WTC11 (cell line): ENCODE results near the gene NAV2. TPM values are rescaled to one million over a fixed set of nuclear protein-coding genes. Genes with fewer than 3 reads are reported as not detected.

Experiments
- ATAC-seq: fragments of 200-7000 bp; cut with Tn5 transposase; 2 replicates; pipeline ENCODE4 v1.10.0; 2021; ENCODE audit warnings: mild to moderate bottlenecking, moderate library complexity
- CTCF ChIA-PET: fragments of 300-600 bp; sonication (Branson Sonifier 250); formaldehyde crosslinking; loops from one replicate; lab custom pipeline; 2021; ENCODE audit warnings: antibody characterized with exemption; lab: Charles Lee
- POLR2A ChIA-PET: fragments of 350-600 bp; sonication (Branson Sonifier 250); formaldehyde crosslinking; loops from one replicate; lab custom pipeline; 2021; ENCODE audit warnings: antibody characterized with exemption; lab: Charles Lee
- DNase-seq: peaks from one replicate; pipeline ENCODE4 v3.0.0; 2021; ENCODE audit warnings: low spot score
- H3K27ac Mint-ChIP-seq: 2 replicates; pipeline ENCODE4 v1.8.0; 2021; ENCODE audit warnings: mixed read lengths
- H3K27me3 Mint-ChIP-seq: 2 replicates; pipeline ENCODE4 v1.8.0; 2021; ENCODE audit warnings: low read depth, mild to moderate bottlenecking, moderate library complexity, mixed read lengths
- H3K36me3 Mint-ChIP-seq: 2 replicates; pipeline ENCODE4 v1.8.0; 2021; ENCODE audit warnings: mixed read lengths
- H3K4me1 Mint-ChIP-seq: 2 replicates; pipeline ENCODE4 v1.8.0; 2022; ENCODE audit warnings: mixed read lengths
- H3K4me3 Mint-ChIP-seq: 2 replicates; pipeline ENCODE4 v1.8.0; 2021; ENCODE audit warnings: mild to moderate bottlenecking, moderate library complexity, mixed read lengths
- H3K9me3 Mint-ChIP-seq: 2 replicates; pipeline ENCODE4 v1.8.0; 2021; ENCODE audit warnings: mixed read lengths
- CREM ChIP-seq: sonication (generic); formaldehyde crosslinking; IDR thresholded peaks from 2 replicates; pipeline ENCODE4 v1.8.1; 2022; ENCODE audit warnings: mild to moderate bottlenecking, missing genetic modification reagents, moderate library complexity
- EMX1 ChIP-seq: fragments of 250-450 bp; sonication (Bioruptor Pico); IDR thresholded peaks from 2 replicates; pipeline ENCODE4 v1.8.0; 2021; ENCODE audit warnings: mild to moderate bottlenecking
- ESRRA ChIP-seq: sonication (generic); formaldehyde crosslinking; IDR thresholded peaks from 2 replicates; pipeline ENCODE4 v1.8.1; 2022; ENCODE audit warnings: mild to moderate bottlenecking, missing genetic modification reagents, borderline replicate concordance
- ETV6 ChIP-seq: sonication (generic); formaldehyde crosslinking; IDR thresholded peaks from 2 replicates; pipeline ENCODE4 v1.8.1; 2022; ENCODE audit warnings: mild to moderate bottlenecking, missing genetic modification reagents
- JAZF1 ChIP-seq: fragments of 250-450 bp; sonication (Bioruptor Pico); IDR thresholded peaks from 2 replicates; pipeline ENCODE4 v1.9.0; 2021; ENCODE audit warnings: moderate library complexity, mild to moderate bottlenecking, inconsistent platforms
- JUN ChIP-seq: sonication (generic); formaldehyde crosslinking; IDR thresholded peaks from 2 replicates; pipeline ENCODE4 v1.8.0; 2023; ENCODE audit warnings: mild to moderate bottlenecking, missing genetic modification reagents
- NFATC4 ChIP-seq: fragments of 250-450 bp; sonication (Bioruptor Pico); IDR thresholded peaks from 2 replicates; pipeline ENCODE4 v1.9.0; 2021; ENCODE audit warnings: mild to moderate bottlenecking
- NFYB ChIP-seq: sonication (generic); formaldehyde crosslinking; conservative IDR thresholded peaks from 2 replicates; pipeline ENCODE4 v1.8.0; 2022; ENCODE audit warnings: low read depth, missing genetic modification reagents
- PRRX2 ChIP-seq: fragments of 250-450 bp; sonication (Bioruptor Pico); IDR thresholded peaks from 2 replicates; pipeline ENCODE4 v1.8.0; 2021; ENCODE audit warnings: mild to moderate bottlenecking
- RELA ChIP-seq: sonication (generic); formaldehyde crosslinking; IDR thresholded peaks from 2 replicates; pipeline ENCODE4 v1.8.1; 2022; ENCODE audit warnings: missing genetic modification reagents, mild to moderate bottlenecking, borderline replicate concordance
- SMAD3 ChIP-seq: sonication (generic); formaldehyde crosslinking; IDR thresholded peaks from 2 replicates; pipeline ENCODE4 v1.8.0; 2022; ENCODE audit warnings: missing genetic modification reagents, mild to moderate bottlenecking, borderline replicate concordance
- SMAD4 ChIP-seq: sonication (generic); formaldehyde crosslinking; IDR thresholded peaks from 2 replicates; pipeline ENCODE4 v1.8.0; 2022; ENCODE audit warnings: mild to moderate bottlenecking, missing genetic modification reagents
- TP53 ChIP-seq: sonication (generic); formaldehyde crosslinking; IDR thresholded peaks from 2 replicates; pipeline ENCODE4 v1.8.1; 2023; ENCODE audit warnings: mild to moderate bottlenecking, missing genetic modification reagents
- ZBTB21 ChIP-seq: sonication (generic); formaldehyde crosslinking; IDR thresholded peaks from 2 replicates; pipeline ENCODE4 v1.8.1; 2023; ENCODE audit warnings: mild to moderate bottlenecking, missing genetic modification reagents, borderline replicate concordance
- ZNF416 ChIP-seq: fragments of 250-450 bp; sonication (Bioruptor Pico); IDR thresholded peaks from 2 replicates; pipeline ENCODE4 v1.9.0; 2021; ENCODE audit warnings: mild to moderate bottlenecking, inconsistent platforms
- ZNF423 ChIP-seq: fragments of 250-450 bp; sonication (Bioruptor Pico); IDR thresholded peaks from 2 replicates; pipeline ENCODE4 v2.1.2; 2022; ENCODE audit warnings: mild to moderate bottlenecking, moderate library complexity
- ZNF671 ChIP-seq: fragments of 250-450 bp; sonication (Bioruptor Pico); IDR thresholded peaks from 2 replicates; pipeline ENCODE4 v1.8.0; 2021; ENCODE audit warnings: mild to moderate bottlenecking
- ZSCAN18 ChIP-seq: fragments of 250-450 bp; sonication (Bioruptor Pico); IDR thresholded peaks from 2 replicates; pipeline ENCODE4 v2.1.2; 2022; ENCODE audit warnings: mild to moderate bottlenecking, moderate library complexity
- total RNA-seq: library from RNA; stranded (reverse); gene quantifications from 3 replicates; pipeline ENCODE4 v1.2.3, GENCODE V29; 2021
- TF ChIP-seq, protein P1 (sequence below): fragments of 250-450 bp; sonication (Bioruptor Pico); IDR thresholded peaks from 2 replicates; pipeline ENCODE4 v1.8.0; 2021; ENCODE audit warnings: mild to moderate bottlenecking
- TF ChIP-seq, protein P2 (sequence below): sonication (generic); formaldehyde crosslinking; IDR thresholded peaks from 2 replicates; pipeline ENCODE4 v1.8.1; 2023; ENCODE audit warnings: mild to moderate bottlenecking, missing genetic modification reagents
- TF ChIP-seq, protein P3 (sequence below): sonication (generic); formaldehyde crosslinking; IDR thresholded peaks from 2 replicates; pipeline ENCODE4 v1.8.1; 2023; ENCODE audit warnings: mild to moderate bottlenecking, missing genetic modification reagents, borderline replicate concordance
- TF ChIP-seq, protein P4 (sequence below): sonication (generic); formaldehyde crosslinking; IDR thresholded peaks from 2 replicates; pipeline ENCODE4 v1.8.1; 2023; ENCODE audit warnings: mild to moderate bottlenecking, moderate library complexity, missing genetic modification reagents
- TF ChIP-seq, protein P5 (sequence below): sonication (generic); formaldehyde crosslinking; IDR thresholded peaks from 2 replicates; pipeline ENCODE4 v1.8.1; 2023; ENCODE audit warnings: mild to moderate bottlenecking, missing genetic modification reagents, moderate library complexity

The NAV2 gene
- total RNA-seq, 1 experiment from 2014 or later, result 42.8 TPM

GRCh38 chr11:20102397-20102796 lies 389.8 kb downstream of the NAV2 start:
- Mint-ChIP-seq H3K27ac (no peak overlapping the region), H3K27me3 (no peaks in the 10 kb centered on the region), H3K9me3 (no peaks in the 10 kb centered on the region), H3K36me3 (peaks cover 69% of the 10 kb centered on the region), H3K4me1 (no peaks in the 10 kb centered on the region; the same call in 1 of the 2 replicates), H3K4me3 (no peak overlapping the region)
- CTCF ChIA-PET, result no interaction called here
- POLR2A ChIA-PET, result no interaction called here
- TF ChIP-seq, protein P1, sequence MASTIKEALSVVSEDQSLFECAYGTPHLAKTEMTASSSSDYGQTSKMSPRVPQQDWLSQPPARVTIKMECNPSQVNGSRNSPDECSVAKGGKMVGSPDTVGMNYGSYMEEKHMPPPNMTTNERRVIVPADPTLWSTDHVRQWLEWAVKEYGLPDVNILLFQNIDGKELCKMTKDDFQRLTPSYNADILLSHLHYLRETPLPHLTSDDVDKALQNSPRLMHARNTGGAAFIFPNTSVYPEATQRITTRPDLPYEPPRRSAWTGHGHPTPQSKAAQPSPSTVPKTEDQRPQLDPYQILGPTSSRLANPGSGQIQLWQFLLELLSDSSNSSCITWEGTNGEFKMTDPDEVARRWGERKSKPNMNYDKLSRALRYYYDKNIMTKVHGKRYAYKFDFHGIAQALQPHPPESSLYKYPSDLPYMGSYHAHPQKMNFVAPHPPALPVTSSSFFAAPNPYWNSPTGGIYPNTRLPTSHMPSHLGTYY (CRISPR knock-in tag), result no peak
- TF ChIP-seq JAZF1 (CRISPR knock-in tag) (no peak), ZSCAN18 (no peak), ZBTB21 (CRISPR knock-in tag) (no peak)
- TF ChIP-seq, protein P2, sequence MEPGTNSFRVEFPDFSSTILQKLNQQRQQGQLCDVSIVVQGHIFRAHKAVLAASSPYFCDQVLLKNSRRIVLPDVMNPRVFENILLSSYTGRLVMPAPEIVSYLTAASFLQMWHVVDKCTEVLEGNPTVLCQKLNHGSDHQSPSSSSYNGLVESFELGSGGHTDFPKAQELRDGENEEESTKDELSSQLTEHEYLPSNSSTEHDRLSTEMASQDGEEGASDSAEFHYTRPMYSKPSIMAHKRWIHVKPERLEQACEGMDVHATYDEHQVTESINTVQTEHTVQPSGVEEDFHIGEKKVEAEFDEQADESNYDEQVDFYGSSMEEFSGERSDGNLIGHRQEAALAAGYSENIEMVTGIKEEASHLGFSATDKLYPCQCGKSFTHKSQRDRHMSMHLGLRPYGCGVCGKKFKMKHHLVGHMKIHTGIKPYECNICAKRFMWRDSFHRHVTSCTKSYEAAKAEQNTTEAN (CRISPR knock-in tag), result no peak
- no peak for ATAC-seq
- DNase-seq, result no peak

DNA sequence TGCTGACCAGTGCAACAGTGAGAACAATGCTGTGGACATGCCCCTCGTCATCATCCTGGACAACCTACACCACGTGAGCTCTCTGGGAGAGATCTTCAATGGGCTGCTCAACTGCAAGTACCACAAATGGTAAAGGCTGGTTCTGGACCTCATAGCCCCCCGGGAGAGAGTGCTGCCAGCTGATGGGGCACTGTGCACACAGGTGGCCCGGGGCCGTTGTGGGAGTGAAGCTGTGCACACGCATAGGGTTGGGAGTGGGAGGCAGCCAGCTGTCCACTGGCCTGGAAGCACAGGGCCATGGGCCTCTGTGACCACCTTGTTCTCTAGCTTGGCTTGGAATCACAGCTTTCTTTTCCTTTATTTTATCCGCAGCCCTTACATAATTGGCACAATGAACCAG lies 390.6 kb downstream of the NAV2 start:
- Mint-ChIP-seq H3K27ac (no peak overlapping the region), H3K27me3 (no peaks in the 10 kb centered on the region)

DNA sequence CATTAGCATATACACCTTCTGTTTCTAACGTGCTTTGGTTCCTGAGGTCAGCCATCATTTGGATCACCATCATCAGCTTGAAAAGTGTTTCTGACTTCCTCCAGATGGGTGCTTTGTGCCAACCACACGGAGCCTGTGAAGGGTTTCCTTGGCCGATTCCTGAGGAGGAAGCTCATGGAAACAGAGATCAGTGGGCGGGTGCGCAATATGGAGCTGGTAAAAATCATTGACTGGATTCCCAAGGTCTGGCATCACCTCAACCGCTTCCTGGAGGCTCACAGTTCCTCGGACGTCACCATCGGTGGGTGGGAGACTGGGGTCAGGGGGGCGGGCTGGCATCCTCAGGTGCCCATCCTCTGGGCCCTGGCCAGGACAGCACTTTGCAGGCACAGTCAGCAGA lies 392.8 kb downstream of the NAV2 start:
- H3K27ac Mint-ChIP-seq, result no peak overlapping the region
- TF ChIP-seq NFATC4 (CRISPR knock-in tag), result no peak
- TF ChIP-seq SMAD4 (CRISPR knock-in tag), result no peak
- no peak for TF ChIP-seq TP53 (CRISPR knock-in tag)
- TF ChIP-seq ZNF416 (CRISPR knock-in tag), result no peak
- TF ChIP-seq, protein P3, sequence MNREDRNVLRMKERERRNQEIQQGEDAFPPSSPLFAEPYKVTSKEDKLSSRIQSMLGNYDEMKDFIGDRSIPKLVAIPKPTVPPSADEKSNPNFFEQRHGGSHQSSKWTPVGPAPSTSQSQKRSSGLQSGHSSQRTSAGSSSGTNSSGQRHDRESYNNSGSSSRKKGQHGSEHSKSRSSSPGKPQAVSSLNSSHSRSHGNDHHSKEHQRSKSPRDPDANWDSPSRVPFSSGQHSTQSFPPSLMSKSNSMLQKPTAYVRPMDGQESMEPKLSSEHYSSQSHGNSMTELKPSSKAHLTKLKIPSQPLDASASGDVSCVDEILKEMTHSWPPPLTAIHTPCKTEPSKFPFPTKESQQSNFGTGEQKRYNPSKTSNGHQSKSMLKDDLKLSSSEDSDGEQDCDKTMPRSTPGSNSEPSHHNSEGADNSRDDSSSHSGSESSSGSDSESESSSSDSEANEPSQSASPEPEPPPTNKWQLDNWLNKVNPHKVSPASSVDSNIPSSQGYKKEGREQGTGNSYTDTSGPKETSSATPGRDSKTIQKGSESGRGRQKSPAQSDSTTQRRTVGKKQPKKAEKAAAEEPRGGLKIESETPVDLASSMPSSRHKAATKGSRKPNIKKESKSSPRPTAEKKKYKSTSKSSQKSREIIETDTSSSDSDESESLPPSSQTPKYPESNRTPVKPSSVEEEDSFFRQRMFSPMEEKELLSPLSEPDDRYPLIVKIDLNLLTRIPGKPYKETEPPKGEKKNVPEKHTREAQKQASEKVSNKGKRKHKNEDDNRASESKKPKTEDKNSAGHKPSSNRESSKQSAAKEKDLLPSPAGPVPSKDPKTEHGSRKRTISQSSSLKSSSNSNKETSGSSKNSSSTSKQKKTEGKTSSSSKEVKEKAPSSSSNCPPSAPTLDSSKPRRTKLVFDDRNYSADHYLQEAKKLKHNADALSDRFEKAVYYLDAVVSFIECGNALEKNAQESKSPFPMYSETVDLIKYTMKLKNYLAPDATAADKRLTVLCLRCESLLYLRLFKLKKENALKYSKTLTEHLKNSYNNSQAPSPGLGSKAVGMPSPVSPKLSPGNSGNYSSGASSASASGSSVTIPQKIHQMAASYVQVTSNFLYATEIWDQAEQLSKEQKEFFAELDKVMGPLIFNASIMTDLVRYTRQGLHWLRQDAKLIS (CRISPR knock-in tag), result no peak
- no peak for TF ChIP-seq PRRX2 (CRISPR knock-in tag)
- no peak for TF ChIP-seq ZNF671 (CRISPR knock-in tag)
- TF ChIP-seq SMAD3, result no peak
- no peak for TF ChIP-seq JUN (CRISPR knock-in tag)
- TF ChIP-seq ESRRA (CRISPR knock-in tag), result no peak
- no peak for TF ChIP-seq ZNF423

More for the DNA sequence above, 390.6 kb downstream of the NAV2 start:
- H3K9me3 Mint-ChIP-seq, result no peaks in the 10 kb centered on the region
- TF ChIP-seq RELA (CRISPR knock-in tag), result no peak
- TF ChIP-seq CREM (CRISPR knock-in tag), result no peak
- TF ChIP-seq, protein P4, sequence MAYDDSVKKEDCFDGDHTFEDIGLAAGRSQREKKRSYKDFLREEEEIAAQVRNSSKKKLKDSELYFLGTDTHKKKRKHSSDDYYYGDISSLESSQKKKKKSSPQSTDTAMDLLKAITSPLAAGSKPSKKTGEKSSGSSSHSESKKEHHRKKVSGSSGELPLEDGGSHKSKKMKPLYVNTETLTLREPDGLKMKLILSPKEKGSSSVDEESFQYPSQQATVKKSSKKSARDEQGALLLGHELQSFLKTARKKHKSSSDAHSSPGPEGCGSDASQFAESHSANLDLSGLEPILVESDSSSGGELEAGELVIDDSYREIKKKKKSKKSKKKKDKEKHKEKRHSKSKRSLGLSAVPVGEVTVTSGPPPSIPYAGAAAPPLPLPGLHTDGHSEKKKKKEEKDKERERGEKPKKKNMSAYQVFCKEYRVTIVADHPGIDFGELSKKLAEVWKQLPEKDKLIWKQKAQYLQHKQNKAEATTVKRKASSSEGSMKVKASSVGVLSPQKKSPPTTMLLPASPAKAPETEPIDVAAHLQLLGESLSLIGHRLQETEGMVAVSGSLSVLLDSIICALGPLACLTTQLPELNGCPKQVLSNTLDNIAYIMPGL (CRISPR knock-in tag), result no peak
- TF ChIP-seq ETV6 (CRISPR knock-in tag), result no peak
- TF ChIP-seq NFYB (CRISPR knock-in tag), result no peak
- TF ChIP-seq, protein P5, sequence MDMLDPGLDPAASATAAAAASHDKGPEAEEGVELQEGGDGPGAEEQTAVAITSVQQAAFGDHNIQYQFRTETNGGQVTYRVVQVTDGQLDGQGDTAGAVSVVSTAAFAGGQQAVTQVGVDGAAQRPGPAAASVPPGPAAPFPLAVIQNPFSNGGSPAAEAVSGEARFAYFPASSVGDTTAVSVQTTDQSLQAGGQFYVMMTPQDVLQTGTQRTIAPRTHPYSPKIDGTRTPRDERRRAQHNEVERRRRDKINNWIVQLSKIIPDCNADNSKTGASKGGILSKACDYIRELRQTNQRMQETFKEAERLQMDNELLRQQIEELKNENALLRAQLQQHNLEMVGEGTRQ (CRISPR knock-in tag), result no peak
- TF ChIP-seq, protein P2 (CRISPR knock-in tag), result no peak
- TF ChIP-seq EMX1 (CRISPR knock-in tag), result no peak
- ATAC-seq (no peak), DNase-seq (no peak)
- peaks cover 69% of the 10 kb centered on the region for H3K36me3 Mint-ChIP-seq
- no peaks in the 10 kb centered on the region; the same call in 1 of the 2 replicates for H3K4me1 Mint-ChIP-seq
- ChIA-PET POLR2A (no interaction called here), CTCF (interaction anchor here (2.3 kb wide), 1 partner anchor 25 kb away, joined by 7 read pairs; no protein-coding TSS in a partner anchor)
- no peak overlapping the region for H3K4me3 Mint-ChIP-seq

More for the DNA sequence above, 392.8 kb downstream of the NAV2 start:
- Mint-ChIP-seq H3K4me1 (no peaks in the 10 kb centered on the region), H3K9me3 (no peaks in the 10 kb centered on the region), H3K27me3 (no peaks in the 10 kb centered on the region), H3K36me3 (peaks cover 64% of the 10 kb centered on the region), H3K4me3 (no peak overlapping the region)
- ATAC-seq (no peak), DNase-seq (no peak)
- POLR2A ChIA-PET, result no interaction called here
- CTCF ChIA-PET, result interaction anchor here (1.8 to 2.3 kb wide), 2 partner anchors 23 to 166 kb away, joined by 5 to 7 read pairs; no protein-coding TSS in a partner anchor
